Lung (tissue), 12 donors: Measurements from ENCODE around the gene FAM184A. TPM values are rescaled to one million over a fixed set of nuclear protein-coding genes. Genes with fewer than 3 reads are reported as not detected.
A peak's percentile ranks its signal among the peaks of the same experiment; 100 is the strongest.

Experiments
- ATAC-seq: fragments of 200-7000 bp; cut with Tn5 transposase; one replicate; pipeline ENCODE4 v1.9.1; 2020; ENCODE audit warnings: moderate number of reproducible peaks; ENCODE audit not compliant: insufficient read depth, low FRiP score
- DNase-seq, 3 donors: peaks; one replicate each; pipeline ENCODE4 v3.0.0-alpha.2; 2013 to 2017
- H3K27ac ChIP-seq, 2 donors: one replicate each; pipeline ENCODE4 v1.5.1; 2013; ENCODE audit warnings: mild to moderate bottlenecking in 2 of 2, moderate library complexity in 2 of 2, control low read depth in 1 of 2, inconsistent platforms in 1 of 2, low read depth in 1 of 2, low read length in 1 of 2
- H3K27me3 ChIP-seq, 3 donors: one replicate each; pipeline ENCODE4 v1.5.1; 2013; ENCODE audit warnings: low read length in 2 of 3; ENCODE audit not compliant: control insufficient read depth in 3 of 3, insufficient read depth in 3 of 3
- H3K36me3 ChIP-seq, 4 donors: one replicate each; pipeline ENCODE4 v1.5.1; 2013; ENCODE audit warnings: low read length in 4 of 4, mild to moderate bottlenecking in 1 of 4, moderate library complexity in 1 of 4; ENCODE audit not compliant: control insufficient read depth in 4 of 4, insufficient read depth in 4 of 4
- H3K4me1 ChIP-seq, 5 donors: one replicate each; pipeline ENCODE4 v1.5.1; 2013; ENCODE audit warnings: low read length in 5 of 5, mild to moderate bottlenecking in 2 of 5, moderate library complexity in 1 of 5; ENCODE audit not compliant: control insufficient read depth in 5 of 5, insufficient read depth in 5 of 5
- H3K4me3 ChIP-seq: one replicate; pipeline ENCODE4 v1.5.1; 2013; ENCODE audit warnings: mild to moderate bottlenecking, control low read depth, moderate library complexity
- H3K9ac ChIP-seq, 2 donors: one replicate each; pipeline ENCODE4 v1.5.1; 2013; ENCODE audit warnings: low read length in 2 of 2, control low read depth in 1 of 2; ENCODE audit not compliant: insufficient read depth in 1 of 2
- H3K9me3 ChIP-seq, 4 donors: one replicate each; pipeline ENCODE4 v1.5.1; 2013; ENCODE audit warnings: low read length in 3 of 4, mild to moderate bottlenecking in 1 of 4, moderate library complexity in 1 of 4; ENCODE audit not compliant: control insufficient read depth in 4 of 4, insufficient read depth in 3 of 4
- WGBS, 2 donors: extraction: QIAGEN DNeasy Blood & Tissue Kit; methylation state at CpG; one replicate each; pipeline ENCODE4 v1.1.7; 2013; 5-methylcytosine and 5-hydroxymethylcytosine counted together
- polyA plus RNA-seq, 2 donors: library from polyadenylated mRNA; stranded (reverse); fragments of 200-250 nt; gene quantifications; one replicate each; pipeline ENCODE4 v1.2.1, GENCODE V29; 2013
- total RNA-seq, 2 donors: library from RNA; depleted of rRNA in 1 of 2; stranded (reverse); fragments of >200 nt in 1 of 2; gene quantifications; one replicate each; pipeline ENCODE4 v1.2.1, GENCODE V29; 2014 to 2021
- TF ChIP-seq, protein P1 (sequence below): IDR thresholded peaks from 2 replicates; pipeline ENCODE4 v1.5.1; 2012; ENCODE audit warnings: mild to moderate bottlenecking; ENCODE audit errors: control extremely low read depth, extremely low read depth
- donor health status: control.
- donor health status: control.
- donor health status: Bipolar disorder and iron deficiency.
- donor health status: healthy.
- donor health status: DM: yes; HTN: yes; CAD: no.

Gene FAM184A
- total and polyA plus RNA-seq, 4 donors, result 4.4 to 63.4 (median 22.7) TPM

- no peak overlapping the region for H3K9ac ChIP-seq
- WGBS, 2 donors, result 84 to 87% methylated on average over 3 of the region's 3 CpGs
- DNase-seq (no peak), ATAC-seq (no peak)
- H3K4me1 ChIP-seq, result peaks cover 0 to 8% (median 0%) of the 10 kb centered on the region in 5 donors
- no peaks in the 10 kb centered on the region for H3K27me3 ChIP-seq
- H3K27ac ChIP-seq, result no peak overlapping the region
- TF ChIP-seq, protein P1, sequence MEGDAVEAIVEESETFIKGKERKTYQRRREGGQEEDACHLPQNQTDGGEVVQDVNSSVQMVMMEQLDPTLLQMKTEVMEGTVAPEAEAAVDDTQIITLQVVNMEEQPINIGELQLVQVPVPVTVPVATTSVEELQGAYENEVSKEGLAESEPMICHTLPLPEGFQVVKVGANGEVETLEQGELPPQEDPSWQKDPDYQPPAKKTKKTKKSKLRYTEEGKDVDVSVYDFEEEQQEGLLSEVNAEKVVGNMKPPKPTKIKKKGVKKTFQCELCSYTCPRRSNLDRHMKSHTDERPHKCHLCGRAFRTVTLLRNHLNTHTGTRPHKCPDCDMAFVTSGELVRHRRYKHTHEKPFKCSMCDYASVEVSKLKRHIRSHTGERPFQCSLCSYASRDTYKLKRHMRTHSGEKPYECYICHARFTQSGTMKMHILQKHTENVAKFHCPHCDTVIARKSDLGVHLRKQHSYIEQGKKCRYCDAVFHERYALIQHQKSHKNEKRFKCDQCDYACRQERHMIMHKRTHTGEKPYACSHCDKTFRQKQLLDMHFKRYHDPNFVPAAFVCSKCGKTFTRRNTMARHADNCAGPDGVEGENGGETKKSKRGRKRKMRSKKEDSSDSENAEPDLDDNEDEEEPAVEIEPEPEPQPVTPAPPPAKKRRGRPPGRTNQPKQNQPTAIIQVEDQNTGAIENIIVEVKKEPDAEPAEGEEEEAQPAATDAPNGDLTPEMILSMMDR, result no peak
- no peak overlapping the region for H3K4me3 ChIP-seq
- no peaks in the 10 kb centered on the region for H3K9me3 ChIP-seq
- H3K36me3 ChIP-seq, result no peaks in the 10 kb centered on the region
Observed at GRCh38 chr6:119116712-119117281, 38.3 kb upstream of the FAM184A start.

DNA sequence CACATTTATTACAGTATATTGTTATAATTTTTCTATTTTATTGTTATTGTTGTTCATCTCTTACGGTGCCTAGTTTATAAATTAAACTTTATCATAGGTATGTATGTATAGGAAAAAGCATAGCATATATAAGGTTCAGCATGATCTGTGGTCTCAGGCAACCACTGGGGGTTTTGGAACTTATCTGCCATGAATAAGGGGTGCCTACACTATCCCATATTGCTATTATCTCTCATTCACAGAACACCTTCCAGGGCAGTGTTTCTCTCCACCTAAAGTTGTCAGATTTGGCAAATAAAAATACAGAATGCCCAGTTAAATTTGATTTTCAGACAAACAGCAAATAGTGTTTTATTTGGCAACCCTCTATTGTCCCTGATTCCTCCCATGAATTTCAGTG, 35.5 kb upstream of the FAM184A start:
- H3K9me3 ChIP-seq, result no peaks in the 10 kb centered on the region
- no peak overlapping the region for H3K27ac ChIP-seq
- DNase-seq, result no peak
- ATAC-seq, result no peak
- peaks cover 0 to 8% (median 0%) of the 10 kb centered on the region in 5 donors for H3K4me1 ChIP-seq
- no peaks in the 10 kb centered on the region for H3K36me3 ChIP-seq
- no peak overlapping the region for H3K9ac ChIP-seq
- 94 to 97% methylated on average over 1 of the region's 1 CpG for WGBS, 2 donors
- TF ChIP-seq, protein P1, result no peak
- H3K27me3 ChIP-seq, result no peaks in the 10 kb centered on the region
- no peak overlapping the region for H3K4me3 ChIP-seq

- Histone ChIP-seq H3K36me3 (no peaks in the 10 kb centered on the region), H3K9me3 (no peaks in the 10 kb centered on the region), H3K27ac (peak overlapping the region in 1 of 2 donors; percentile 45), H3K4me1 (peaks cover 0 to 8% (median 0%) of the 10 kb centered on the region in 5 donors), H3K4me3 (no peak overlapping the region), H3K27me3 (no peaks in the 10 kb centered on the region), H3K9ac (peak overlapping the region in 1 of 2 donors; percentile 5)
- DNase-seq (peak in 1 of 3 donors; percentile 60), ATAC-seq (no peak)
- WGBS, 2 donors, result 34 to 67% methylated on average over 4 of the region's 4 CpGs
- TF ChIP-seq, protein P1, result no peak
Observed at GRCh38 chr6:119112812-119113530, 34.5 kb upstream of the FAM184A start.
